ENCODE data around the gene PACRG.

Gene PACRG

DNA sequence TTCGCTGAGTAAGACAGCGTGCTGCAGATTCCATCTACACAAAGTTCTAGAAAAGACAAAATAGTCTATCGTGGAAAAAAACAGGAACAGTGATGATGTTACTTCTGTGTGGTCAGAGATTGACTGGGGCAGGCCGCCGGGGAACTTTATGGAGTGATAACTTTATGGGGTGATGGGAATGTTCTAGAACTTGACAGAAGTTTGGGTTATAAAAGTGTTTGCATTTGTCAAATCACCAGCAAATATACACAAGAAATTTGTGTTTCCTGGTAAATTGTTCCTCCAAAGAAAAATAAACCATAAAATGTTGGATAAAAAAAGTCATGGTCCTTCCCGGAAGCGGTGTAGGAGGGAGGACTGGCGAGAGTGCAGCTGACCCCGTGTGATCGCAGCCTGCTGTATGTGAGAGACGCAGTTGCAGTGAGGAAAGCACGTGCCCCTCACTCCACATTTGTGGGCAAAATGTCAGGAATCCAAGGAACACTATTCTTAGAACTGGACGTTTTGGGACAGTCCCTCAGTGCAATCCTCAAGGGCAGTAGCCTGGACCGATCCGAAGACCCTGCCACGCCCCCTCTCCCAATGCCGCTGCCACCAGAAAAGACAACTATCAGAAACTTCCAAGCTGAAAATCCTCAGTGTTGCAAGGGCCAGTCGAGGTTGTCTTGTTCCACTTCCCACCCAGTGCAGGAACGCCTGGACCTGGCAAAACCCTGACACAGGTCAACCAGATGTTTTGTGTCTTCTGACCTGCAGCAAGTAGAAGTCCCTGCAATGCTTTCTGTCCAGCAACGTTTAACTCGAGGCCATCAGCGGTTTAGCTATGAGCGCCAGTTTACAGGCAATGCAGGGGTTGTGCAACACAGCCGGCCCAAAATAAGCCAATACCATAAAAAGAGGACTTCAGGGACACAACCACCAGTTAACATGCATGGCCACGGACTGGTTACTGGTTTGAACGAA, 606.2 kb downstream of the PACRG start:
- DNase-seq (ENCODE audit: low read depth in 2 of 2), result no peak

DNA sequence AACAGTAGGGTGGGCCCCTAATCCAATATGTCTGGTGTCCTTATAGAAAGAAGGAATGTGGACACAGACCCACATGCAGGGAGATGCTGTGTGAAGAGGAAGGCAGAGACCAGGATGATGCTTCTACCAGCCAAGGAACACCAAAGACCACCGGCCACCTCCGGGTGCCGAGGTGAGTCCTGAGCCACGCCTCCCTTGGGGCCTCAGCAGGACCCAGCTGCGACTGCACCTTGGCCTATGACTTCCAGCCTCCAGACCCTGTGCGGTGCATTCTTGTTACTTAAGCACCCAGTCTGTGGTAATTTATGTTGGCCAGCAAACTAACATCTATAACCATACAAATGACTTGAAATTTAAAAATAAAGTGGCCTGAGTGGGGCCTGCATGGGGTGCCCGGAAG, 607.3 kb downstream of the PACRG start:
- no peak for DNase-seq (ENCODE audit: low read depth in 2 of 2)

DNA sequence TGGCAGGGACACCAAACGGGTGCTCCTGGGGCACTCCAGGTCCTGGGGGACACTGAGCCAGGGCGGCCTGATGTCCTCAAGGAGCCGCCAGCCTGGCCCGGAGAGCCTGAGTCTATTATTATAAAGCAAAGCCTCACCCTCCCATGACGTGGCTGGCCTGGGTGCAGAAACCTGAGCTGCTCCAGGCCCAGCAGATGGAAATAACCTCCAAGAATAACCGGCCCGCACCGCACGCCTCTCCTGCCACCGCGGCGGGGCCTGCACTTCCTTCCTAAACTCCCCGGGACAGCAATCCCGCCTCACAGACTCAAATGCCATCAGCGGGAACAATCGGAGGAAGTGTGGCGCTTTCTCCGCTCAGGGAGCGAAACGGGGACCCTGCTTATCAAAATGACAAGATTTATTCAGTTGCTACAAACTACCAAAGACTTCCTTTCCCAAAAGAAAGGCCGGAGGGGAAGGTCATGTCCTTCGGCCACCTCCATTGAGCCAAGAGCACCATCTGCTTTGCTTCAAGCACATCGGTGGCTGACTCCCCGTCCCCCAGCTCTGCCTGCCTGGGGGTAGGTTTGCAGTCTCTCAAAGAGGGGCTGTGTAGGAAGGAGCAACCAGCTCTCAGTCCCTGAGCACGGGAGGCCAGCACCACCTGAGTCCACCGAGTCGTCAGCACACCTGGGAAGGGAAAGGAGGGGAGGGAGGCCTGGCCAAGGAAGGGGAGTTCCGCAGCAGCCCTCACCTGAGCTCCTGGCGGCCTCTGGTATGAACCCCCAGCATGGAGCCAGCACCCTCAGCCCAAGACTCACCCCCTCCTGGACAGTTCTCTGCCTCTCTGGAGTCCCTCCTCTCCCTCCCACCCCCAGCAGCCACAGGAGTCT, 608.1 kb downstream of the PACRG start:
- no peak for DNase-seq (ENCODE audit: low read depth in 2 of 2)

DNA sequence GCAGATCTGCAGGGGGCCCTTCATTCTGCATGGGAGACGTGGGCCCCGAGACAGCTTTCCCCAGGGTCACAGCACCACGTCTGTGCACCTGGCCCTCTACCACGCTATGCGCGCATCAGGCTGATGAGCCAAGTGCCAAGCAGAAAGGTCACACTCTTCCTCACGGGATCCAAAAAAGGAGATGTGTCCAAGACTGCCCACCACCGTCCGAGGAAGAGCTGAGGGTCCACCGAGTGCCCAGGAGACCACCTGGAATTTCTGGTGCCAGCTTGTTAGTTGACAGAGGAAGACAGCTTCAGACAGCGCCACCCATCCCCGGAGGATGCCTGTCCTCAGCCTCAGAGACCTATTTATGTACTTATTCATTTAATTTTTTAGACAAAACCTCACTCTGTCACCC, 609.2 kb downstream of the PACRG start:
- no peak for DNase-seq (ENCODE audit: low read depth in 2 of 2)

DNA sequence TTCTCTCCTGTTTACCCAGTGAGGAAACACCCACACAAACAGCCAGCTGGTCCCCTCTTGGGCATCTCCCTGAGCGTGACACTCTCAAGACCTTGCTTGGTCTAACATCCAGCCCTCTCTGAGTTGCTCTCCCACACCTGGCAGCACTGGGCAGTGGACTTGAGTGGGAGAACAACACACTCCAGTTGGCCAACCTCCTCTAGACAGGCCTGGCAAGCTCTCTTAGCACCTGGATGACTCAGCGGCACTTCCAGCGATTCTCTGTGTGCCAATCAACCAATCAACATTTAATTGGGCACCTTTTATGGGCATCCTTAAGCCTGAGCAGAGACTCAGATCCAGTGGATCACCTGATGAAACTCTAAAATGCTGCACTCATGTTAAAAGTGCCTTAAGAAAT, 610.2 kb downstream of the PACRG start:
- no peak for DNase-seq (ENCODE audit: low read depth in 2 of 2)

DNA sequence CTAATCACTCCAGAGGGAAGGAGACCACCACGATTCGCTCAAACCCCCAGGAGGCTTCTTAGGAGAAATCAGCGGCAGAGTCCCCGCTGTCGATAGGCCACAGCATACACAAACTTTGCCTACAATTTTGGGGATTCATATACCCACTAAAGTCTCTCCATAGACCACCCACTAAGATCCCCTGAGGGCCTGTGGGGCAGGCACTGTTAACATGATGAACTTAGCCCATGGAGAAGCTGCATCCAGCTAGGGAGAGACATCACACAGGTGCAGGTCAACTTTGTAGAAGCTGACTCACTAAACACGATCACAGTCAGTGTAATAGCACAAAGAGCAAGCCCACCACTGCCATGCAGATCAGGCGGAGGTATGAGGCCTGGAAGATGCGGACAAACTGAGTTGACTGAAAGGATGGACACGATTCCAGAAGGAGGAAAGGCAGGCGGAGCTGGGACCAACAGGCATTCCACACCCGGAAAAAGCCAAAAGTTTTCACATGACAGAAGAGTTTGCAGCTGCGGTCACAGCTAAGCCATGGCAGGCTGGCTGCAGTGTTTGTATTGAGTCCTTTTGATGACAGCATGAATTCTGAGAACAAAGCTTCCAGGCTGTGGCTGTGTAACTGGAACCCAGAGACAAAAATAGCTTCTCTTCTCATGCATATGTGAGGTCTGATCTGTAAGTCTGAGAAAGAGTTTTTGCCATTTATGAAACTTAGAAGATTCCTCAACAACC, 611.1 kb downstream of the PACRG start:
- DNase-seq (ENCODE audit: low read depth in 2 of 2), result no peak

DNA sequence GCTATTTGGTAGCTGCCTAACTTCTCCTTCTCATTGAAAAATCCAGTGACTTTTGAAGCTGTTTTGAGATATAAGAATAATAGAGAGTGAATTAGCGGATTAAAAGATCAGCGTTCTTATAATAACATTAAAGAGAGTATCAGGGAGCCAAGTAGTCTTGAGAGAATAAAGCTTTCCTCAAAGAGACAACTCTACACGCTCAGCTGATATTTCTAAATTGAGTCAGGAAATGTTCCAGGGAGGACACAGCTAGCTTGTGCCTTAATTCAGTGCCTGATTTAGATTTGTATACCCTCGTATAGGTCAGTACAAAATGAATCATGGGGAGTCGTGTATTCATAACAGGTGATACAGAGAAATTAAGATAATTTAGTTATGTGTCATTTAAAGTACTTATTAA, 611.7 kb downstream of the PACRG start:
- DNase-seq (ENCODE audit: low read depth in 2 of 2), result no peak

DNA sequence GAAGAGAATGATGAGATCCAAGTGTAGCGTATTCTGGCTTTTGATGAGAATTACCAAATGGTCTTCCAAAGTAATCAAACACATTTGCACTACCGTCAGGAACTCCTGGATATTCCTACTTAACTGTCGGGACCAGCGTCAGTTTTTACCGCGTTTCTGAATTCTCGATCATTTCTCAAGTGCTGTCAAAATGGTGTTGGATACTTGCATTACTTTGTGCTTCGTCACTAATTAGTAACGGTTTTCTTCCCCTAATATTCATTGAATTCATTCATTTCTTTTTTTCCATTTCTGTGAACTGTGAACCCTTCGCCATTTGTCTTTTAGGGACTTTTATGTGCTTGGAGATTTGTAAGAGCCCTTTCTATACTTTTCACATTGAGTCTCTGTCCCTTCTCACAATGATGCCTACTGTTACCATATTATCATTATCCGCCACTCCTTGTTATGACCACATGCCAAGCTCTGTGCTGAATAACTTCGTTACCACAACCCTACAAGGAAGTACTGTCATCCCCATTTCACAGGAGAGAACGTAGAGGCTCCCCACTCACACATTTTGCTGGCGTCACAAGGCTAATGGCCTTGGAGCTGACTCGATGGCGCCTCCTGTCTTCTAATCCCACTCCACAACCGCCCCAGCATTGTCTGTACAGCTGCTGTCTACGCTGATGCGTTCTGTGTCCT, 612.6 kb downstream of the PACRG start:
- no peak for DNase-seq (ENCODE audit: low read depth in 2 of 2)

DNA sequence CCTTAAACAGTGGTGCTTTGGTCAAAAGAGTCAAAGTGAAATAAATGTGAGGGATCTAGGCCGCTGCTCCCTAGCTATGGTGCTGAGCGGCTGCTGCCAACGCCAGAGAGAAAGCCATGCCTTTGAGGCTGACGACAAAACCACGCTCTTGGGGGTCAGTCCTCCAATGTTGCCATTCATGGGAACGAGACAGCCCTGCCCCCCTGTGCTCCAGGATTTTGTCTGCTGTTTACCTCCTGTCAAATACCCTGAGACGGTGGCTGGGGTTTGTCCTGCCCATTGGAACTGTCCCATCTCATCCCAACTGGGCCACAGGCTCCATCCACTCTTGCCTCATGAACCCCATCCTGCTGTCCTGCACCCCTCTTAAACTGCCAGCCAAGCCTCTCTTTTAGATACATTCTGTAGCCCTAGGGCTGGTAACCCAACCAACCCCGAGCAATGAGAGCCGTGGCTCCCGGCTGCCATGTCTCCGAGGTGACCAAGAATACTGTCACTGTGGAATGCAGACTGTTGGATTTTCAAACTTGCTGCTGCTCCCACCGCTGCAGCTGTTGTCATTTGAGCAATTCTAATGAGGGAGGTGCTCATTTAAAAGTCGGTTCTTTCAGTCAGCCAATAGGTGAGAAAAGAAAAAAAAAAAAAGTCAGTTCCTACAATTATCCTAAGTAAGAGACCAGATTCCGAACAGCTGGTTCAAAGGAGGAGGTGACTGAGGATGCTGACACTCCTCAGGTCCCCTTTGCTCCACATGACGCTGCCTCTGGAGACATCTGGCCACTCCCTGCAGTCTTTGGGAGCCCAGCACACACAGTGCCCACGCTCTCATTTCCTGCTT, 613.7 kb downstream of the PACRG start:
- DNase-seq (ENCODE audit: low read depth in 2 of 2), result no peak

DNA sequence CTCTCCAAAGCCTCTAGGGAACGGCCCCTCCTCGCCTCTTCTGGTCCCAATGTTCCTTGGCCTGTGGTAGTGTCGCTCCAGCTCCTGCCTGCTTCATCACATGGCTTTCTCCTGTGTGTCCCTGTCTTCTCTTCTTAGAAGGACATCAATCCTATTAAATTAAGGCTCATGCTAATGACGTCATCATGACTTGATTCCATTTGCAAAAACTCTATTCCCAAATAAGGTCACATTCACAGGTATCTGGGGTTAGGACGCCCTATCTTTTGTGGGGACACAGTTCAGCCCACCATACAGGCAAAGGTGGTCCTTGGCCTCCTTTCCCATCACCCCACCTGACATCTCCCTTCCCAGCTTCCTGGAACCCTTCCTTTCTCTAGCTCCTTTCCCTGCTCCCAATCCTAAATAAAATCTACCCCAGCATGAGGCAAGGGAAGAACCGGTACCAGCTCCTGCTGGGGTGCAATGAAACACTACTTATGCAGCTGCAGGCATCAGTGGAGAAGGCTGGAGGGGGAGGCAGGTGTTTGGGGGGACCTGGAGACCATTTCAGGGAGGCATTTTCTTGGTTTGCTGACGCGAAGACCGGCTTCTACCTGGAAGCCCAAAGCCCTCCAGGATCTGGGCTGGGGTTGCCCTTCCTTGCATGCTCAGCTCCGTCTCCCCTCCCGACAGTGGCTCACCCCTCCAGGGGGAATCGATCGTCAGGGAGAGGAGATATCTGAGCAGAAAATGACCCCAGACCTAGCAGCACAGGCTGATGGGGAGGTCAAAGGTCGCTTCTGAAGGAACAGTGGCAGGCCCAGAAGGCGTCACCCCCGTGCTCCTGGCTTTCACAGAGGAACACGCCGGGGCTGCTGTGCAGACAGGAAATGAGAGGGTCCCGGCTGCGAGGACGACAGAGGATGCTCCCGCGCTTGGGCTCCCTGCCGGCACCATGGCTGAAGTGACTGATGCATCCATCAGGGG, 615.1 kb downstream of the PACRG start:
- DNase-seq (ENCODE audit: low read depth in 2 of 2), result no peak

DNA sequence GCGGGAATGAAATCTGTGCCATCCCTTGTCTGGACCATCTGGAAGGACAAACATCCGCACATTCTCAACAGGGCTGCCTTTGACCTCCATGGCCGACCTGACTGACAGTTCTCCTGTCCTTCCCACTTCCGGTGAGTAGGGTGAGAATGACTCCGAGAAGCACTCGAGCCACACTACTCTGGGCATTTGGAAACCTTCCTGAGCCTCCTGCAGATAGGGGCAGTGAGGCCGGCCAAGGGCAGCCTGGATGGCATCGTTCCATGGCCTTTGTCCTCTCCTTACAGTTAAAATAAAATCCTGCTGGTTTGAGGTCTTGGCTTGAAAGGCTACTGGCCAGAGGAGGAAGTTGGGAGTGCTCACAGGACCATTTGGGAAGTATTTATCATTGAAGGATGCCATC, 615.8 kb downstream of the PACRG start:
- no peak for DNase-seq (ENCODE audit: low read depth in 2 of 2)

DNA sequence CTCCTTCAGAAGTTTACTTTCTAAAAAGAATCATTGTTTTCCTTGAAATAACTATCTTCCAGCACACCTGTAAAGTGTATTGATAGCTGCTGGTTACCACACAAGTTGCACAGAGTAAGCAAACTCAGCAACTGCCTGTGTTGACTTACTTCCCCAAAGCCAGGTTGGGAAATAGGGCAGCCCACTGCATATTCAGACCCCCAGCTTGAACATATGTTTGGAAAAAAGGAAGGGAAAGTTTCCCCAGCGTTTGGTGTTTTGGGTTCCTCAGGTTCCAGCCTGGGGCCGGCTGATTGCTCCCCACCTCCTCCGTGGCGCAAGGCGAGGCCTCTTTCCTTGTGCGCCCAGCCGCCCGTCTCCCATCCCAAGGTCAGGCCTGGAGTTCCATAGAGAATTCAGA, 616.6 kb downstream of the PACRG start:
- DNase-seq (ENCODE audit: low read depth in 2 of 2), result no peak

DNA sequence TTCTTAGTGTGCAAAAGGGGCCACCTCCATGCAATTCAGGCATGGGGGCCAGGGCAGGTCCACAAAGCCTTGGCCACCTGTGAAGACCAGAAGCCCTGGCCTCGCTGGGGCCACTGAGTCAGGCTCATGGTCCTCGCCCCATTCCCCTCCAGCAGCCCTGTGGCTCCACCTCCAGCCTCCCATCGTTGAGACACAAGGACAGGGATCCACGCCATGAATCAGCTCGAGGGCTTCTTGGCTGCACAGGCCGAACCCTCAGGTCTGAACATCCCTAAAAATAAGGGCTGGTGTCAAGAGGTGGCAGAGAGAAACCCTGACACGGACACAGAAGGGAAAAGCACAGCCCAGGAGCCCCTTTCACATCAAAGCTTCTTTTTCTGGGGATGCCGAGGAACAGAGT, 618.2 kb downstream of the PACRG start:
- no peak for DNase-seq (ENCODE audit: low read depth in 2 of 2)

DNA sequence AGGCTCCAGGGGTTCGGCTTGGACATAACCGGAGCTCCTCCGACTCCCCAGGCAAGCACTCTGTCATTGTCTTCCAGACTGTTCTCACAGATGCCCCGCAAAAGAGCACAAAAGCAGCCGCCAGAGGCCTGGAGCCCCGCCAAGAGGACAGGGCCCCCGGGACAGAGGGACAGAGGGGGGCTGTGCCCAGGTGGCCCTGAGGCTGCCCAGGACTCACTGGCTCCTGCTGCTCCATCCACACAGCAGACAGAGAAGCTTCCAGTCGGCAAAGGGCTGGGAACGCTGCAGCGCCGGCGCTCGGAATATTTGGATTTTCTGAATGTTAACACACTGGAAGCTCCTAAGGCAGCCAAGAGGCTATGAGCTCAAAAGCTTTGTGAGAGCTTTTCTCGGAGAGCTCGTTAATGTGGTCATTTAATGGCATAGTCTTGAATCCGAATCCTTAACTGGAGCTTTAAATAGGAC, 618.8 kb downstream of the PACRG start:
- DNase-seq (ENCODE audit: low read depth in 2 of 2), result no peak

DNA sequence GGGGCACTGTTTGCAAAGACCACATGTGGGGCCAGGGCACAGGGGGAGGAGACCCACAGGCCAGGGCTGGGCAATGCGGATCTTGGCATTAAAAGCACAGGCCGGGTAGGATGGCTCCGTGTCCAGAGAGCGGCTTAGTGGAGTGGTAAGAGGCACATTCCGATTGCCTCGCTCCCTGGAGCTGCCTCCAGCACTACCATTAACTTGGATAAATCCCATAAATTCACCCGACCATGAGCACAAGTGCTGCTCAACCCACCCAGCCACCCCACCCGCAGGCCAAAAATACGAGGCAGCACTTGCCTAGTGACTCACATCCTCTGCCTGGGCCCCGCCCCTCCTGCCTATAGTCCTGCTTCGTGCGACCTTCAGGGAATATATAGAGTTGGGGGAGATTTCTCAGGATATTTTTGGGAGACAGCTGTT, 619.3 kb downstream of the PACRG start:
- DNase-seq (ENCODE audit: low read depth in 2 of 2), result no peak

DNA sequence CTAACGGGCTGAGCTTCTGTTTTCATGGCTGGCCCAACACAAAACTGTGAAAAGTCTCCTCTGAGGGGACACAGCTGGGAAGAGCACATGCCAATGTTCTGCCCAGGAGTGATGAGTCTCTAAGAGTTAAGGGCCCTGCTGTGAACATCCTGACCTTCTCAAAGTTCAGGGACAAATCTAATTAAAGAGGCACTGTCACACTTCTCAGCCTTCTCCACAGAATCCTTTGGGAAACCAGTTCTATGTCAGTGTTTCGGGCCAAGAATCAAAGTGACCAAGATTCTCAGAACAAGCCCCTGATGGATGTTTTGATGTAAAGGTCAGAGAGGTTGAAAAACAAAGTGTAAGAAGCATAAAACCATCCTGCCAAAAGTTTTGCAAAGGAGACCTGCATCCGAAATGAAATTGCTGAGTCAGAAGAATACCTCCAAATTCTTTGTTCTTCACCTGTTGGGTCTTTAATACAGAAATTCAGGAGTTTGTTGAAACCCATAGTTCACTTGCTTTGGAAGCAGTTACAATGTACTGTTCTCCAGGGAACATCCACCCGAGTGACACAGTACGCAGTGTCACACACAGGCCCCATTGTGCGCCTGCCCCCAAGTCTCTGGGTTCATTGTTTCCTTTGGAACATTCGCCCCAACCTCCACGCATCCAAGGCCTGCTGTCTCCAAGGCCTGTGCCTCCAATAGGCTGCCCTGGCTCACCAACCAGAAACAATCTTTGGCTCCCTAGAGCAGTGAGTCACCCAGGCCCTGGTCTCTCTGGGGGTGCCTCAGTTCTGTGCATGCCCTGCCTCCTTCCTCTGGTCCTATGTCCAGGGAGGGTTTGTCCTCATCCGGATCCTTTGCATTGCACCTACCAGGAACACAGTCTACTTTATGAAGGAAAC, 621.3 kb downstream of the PACRG start:
- DNase-seq (ENCODE audit: low read depth in 2 of 2), result no peak

DNA sequence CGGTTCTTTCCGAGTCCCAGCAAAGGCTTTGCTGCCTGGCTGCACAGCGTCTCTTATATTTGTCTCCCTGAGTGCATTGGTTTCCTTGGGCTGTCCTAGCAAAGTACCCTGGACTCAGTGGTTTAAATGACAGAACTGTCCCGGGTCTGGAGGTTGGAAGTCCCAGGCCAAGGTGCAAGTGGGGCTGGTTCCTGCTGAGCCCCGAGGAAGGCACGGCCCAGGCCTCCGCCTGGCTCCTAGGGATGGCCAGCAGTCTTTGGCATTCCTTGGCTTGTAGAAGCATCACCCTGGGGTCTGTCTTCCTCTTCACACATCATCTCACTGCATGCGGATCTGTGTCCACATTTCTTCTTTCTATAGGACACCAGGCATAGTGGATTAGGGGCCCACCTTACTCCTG, 621.9 kb downstream of the PACRG start:
- DNase-seq (ENCODE audit: low read depth in 2 of 2), result no peak

DNA sequence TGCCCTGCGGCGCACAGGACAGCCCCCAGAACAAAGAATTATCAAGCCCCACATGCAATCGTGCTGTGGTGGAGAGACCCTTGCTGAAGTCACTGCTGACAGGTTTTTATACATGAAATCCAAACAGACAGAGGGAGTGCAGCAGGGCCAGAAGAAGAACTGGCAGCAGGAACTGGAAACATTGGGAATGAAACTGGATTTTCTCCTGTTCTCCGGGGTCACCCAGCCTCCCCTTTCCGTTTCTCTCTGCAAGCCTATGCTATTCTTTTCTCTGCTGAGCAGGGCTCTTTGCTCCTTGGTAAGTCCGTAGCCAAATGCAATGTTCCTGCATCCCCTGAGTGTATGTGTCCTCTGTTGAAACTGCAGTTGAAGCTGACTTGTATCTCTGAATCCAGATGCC, 623.2 kb downstream of the PACRG start:
- DNase-seq (ENCODE audit: low read depth in 2 of 2), result no peak
